Activated T-helper 1 cell treated with anti-CD3 and anti-CD28 coated beads, Interleukin-12 subunit alpha, Interleukin-12 subunit beta, Interleukin-2, Interleukin-4 antibody, amounts not matched to agents 30 ng/mL and 10 ng/mL and 1 ng/mL, durations not matched to agents 14 hours and 24 hours and 36 hours (primary cell): ENCODE measurements around the gene IER5L. TPM values are rescaled to one million over a fixed set of nuclear protein-coding genes. Genes with fewer than 3 reads are reported as not detected.
A peak's percentile ranks its signal among the peaks of the same experiment; 100 is the strongest.

Experiments
- DNase-seq: peaks from one replicate; pipeline ENCODE4 v3.0.0; 2021; ENCODE audit warnings: low spot score
- H3K27ac Mint-ChIP-seq: one replicate; pipeline ENCODE4 v1.8.0; 2021; ENCODE audit warnings: mild to moderate bottlenecking, mixed read lengths
- H3K27me3 Mint-ChIP-seq: one replicate; pipeline ENCODE4 v1.8.0; 2022; ENCODE audit warnings: mild to moderate bottlenecking, moderate library complexity, mixed read lengths; ENCODE audit not compliant: insufficient read depth
- H3K36me3 Mint-ChIP-seq: one replicate; pipeline ENCODE4 v1.8.0; 2021; ENCODE audit warnings: low read depth, mixed read lengths
- H3K4me1 Mint-ChIP-seq: one replicate; pipeline ENCODE4 v1.8.0; 2021; ENCODE audit warnings: low read depth, mixed read lengths
- H3K4me3 Mint-ChIP-seq: one replicate; pipeline ENCODE4 v1.8.0; 2021; ENCODE audit warnings: mild to moderate bottlenecking, moderate library complexity, mixed read lengths
- H3K9me3 Mint-ChIP-seq: one replicate; pipeline ENCODE4 v1.8.0; 2021; ENCODE audit warnings: mixed read lengths
- intact Hi-C: fragments of 100-400 bp; cut with micrococcal nuclease; formaldehyde crosslinking; loops from one replicate; pipeline ENCODE4 v1.15.1; 2024
- total RNA-seq: library from RNA; stranded (reverse); gene quantifications from 2 replicates; pipeline ENCODE4 v1.2.3, GENCODE V29; 2022

IER5L gene
- total RNA-seq, 1 donor from 2014 or later, result 14.4 TPM

- intact Hi-C loops, result no loop called here
- H3K36me3 Mint-ChIP-seq, result no peaks in the 10 kb centered on the region
These were observed 6.6 kb upstream of the IER5L start for GRCh38 chr9:129184596-129185122.

GRCh38 chr9:129184219-129184524, 6.1 kb upstream of the IER5L start:
- H3K4me3 Mint-ChIP-seq, result no peak overlapping the region
- intact Hi-C loops, result no loop called here
- H3K4me1 Mint-ChIP-seq, result peaks cover 7% of the 10 kb centered on the region
- H3K9me3 Mint-ChIP-seq, result no peaks in the 10 kb centered on the region
- no peak for DNase-seq
- no peak overlapping the region for H3K27ac Mint-ChIP-seq
- H3K36me3 Mint-ChIP-seq, result no peaks in the 10 kb centered on the region
- H3K27me3 Mint-ChIP-seq, result peaks cover 3% of the 10 kb centered on the region

More at GRCh38 chr9:129184596-129185122, 6.6 kb upstream of the IER5L start:
- no peak for DNase-seq
- no peak overlapping the region for H3K27ac Mint-ChIP-seq
- H3K4me3 Mint-ChIP-seq, result no peak overlapping the region
- H3K9me3 Mint-ChIP-seq, result no peaks in the 10 kb centered on the region
- peaks cover 3% of the 10 kb centered on the region for H3K27me3 Mint-ChIP-seq
- H3K4me1 Mint-ChIP-seq, result peaks cover 7% of the 10 kb centered on the region

- Mint-ChIP-seq H3K4me1 (peaks cover 7% of the 10 kb centered on the region), H3K36me3 (no peaks in the 10 kb centered on the region), H3K9me3 (no peaks in the 10 kb centered on the region), H3K27ac (no peak overlapping the region), H3K27me3 (peaks cover 3% of the 10 kb centered on the region), H3K4me3 (no peak overlapping the region)
- intact Hi-C loops, result no loop called here
- DNase-seq, result no peak
These were observed 5.6 kb upstream of the IER5L start for GRCh38 chr9:129183495-129184218.

GRCh38 chr9:129182625-129183494, 4.8 kb upstream of the IER5L start:
- DNase-seq, result no peak
- Mint-ChIP-seq H3K36me3 (no peaks in the 10 kb centered on the region), H3K9me3 (no peaks in the 10 kb centered on the region), H3K27me3 (peaks cover 3% of the 10 kb centered on the region), H3K27ac (no peak overlapping the region), H3K4me1 (peaks cover 7% of the 10 kb centered on the region), H3K4me3 (no peak overlapping the region)
- intact Hi-C loops, result no loop called here

GRCh38 chr9:129182122-129182521, 4.1 kb upstream of the IER5L start:
- no peaks in the 10 kb centered on the region for H3K36me3 Mint-ChIP-seq
- peaks cover 7% of the 10 kb centered on the region for H3K4me1 Mint-ChIP-seq
- no peak overlapping the region for H3K27ac Mint-ChIP-seq
- DNase-seq, result no peak
- intact Hi-C loops, result no loop called here
- H3K27me3 Mint-ChIP-seq, result peaks cover 3% of the 10 kb centered on the region
- no peaks in the 10 kb centered on the region for H3K9me3 Mint-ChIP-seq
- no peak overlapping the region for H3K4me3 Mint-ChIP-seq

- intact Hi-C loops, result no loop called here
- Mint-ChIP-seq H3K27ac (no peak overlapping the region), H3K27me3 (peaks cover 3% of the 10 kb centered on the region), H3K36me3 (no peaks in the 10 kb centered on the region), H3K9me3 (no peaks in the 10 kb centered on the region), H3K4me1 (peaks cover 7% of the 10 kb centered on the region), H3K4me3 (no peak overlapping the region)
- no peak for DNase-seq
These were observed 3.2 kb upstream of the IER5L start for GRCh38 chr9:129181246-129181645.

GRCh38 chr9:129178568-129179382, 714 bp upstream of the IER5L start:
- Mint-ChIP-seq H3K4me1 (peaks cover 10% of the 10 kb centered on the region), H3K4me3 (no peak overlapping the region), H3K27ac (no peak overlapping the region), H3K27me3 (peaks cover 3% of the 10 kb centered on the region), H3K9me3 (no peaks in the 10 kb centered on the region), H3K36me3 (no peaks in the 10 kb centered on the region)
- intact Hi-C loops, result loop anchor here (1.0 to 5.0 kb wide), 5 partner anchors 24 to 626 kb away; partner anchors contain the start of genes CRAT and SPTAN1
- DNase-seq, result no peak

- intact Hi-C loops, result loop anchor here (2.0 to 5.0 kb wide), 3 partner anchors 143 to 625 kb away; partner anchors contain the start of gene SPTAN1
- no peaks in the 10 kb centered on the region for H3K36me3 Mint-ChIP-seq
These were observed 644 bp downstream of the IER5L start for GRCh38 chr9:129177443-129177790.

GRCh38 chr9:129176701-129177442, 1.2 kb downstream of the IER5L start:
- H3K27ac Mint-ChIP-seq, result peak overlapping the region; percentile 61

More at GRCh38 chr9:129177443-129177790, 644 bp downstream of the IER5L start:
- Mint-ChIP-seq H3K27me3 (peaks cover 13% of the 10 kb centered on the region), H3K4me1 (peaks cover 16% of the 10 kb centered on the region), H3K9me3 (no peaks in the 10 kb centered on the region), H3K27ac (no peak overlapping the region), H3K4me3 (peak overlapping the region; percentile 91)
- no peak for DNase-seq

GRCh38 chr9:129175825-129176633, 2.0 kb downstream of the IER5L start:
- Mint-ChIP-seq H3K36me3 (no peaks in the 10 kb centered on the region), H3K27me3 (peaks cover 22% of the 10 kb centered on the region), H3K27ac (peak overlapping the region; percentile 86), H3K9me3 (no peaks in the 10 kb centered on the region), H3K4me3 (peak overlapping the region; percentile 86), H3K4me1 (peaks cover 16% of the 10 kb centered on the region)
- intact Hi-C loops, result loop anchor here (1.0 to 5.0 kb wide), 9 partner anchors 36 to 624 kb away; partner anchors contain the start of gene SPTAN1
- peak; percentile 55 for DNase-seq

More at GRCh38 chr9:129176701-129177442, 1.2 kb downstream of the IER5L start:
- DNase-seq, result peak; percentile 25
- Mint-ChIP-seq H3K27me3 (peaks cover 17% of the 10 kb centered on the region), H3K4me3 (peak overlapping the region; percentile 86), H3K4me1 (peaks cover 16% of the 10 kb centered on the region), H3K36me3 (no peaks in the 10 kb centered on the region), H3K9me3 (no peaks in the 10 kb centered on the region)
- intact Hi-C loops, result loop anchor here (1.0 to 5.0 kb wide), 6 partner anchors 37 to 625 kb away; partner anchors contain the start of gene SPTAN1

- Mint-ChIP-seq H3K9me3 (no peaks in the 10 kb centered on the region), H3K27me3 (peaks cover 19% of the 10 kb centered on the region), H3K27ac (peak overlapping the region; percentile 86), H3K4me1 (peaks cover 19% of the 10 kb centered on the region), H3K4me3 (peak overlapping the region; percentile 86), H3K36me3 (no peaks in the 10 kb centered on the region)
- intact Hi-C loops, result loop anchor here (1.0 to 5.0 kb wide), 4 partner anchors 238 to 623 kb away; partner anchors contain the start of gene SPTAN1
- no peak for DNase-seq
These were observed 2.6 kb downstream of the IER5L start for GRCh38 chr9:129175515-129175824.
